HepG2 (cell line): Measurements from ENCODE around the gene TLE1. TPM values are rescaled to one million over a fixed set of nuclear protein-coding genes. Genes with fewer than 3 reads are reported as not detected.

Experiments
- ATAD3A ChIP-seq: sonication (generic); formaldehyde crosslinking; IDR thresholded peaks from 2 replicates; pipeline ENCODE4 v1.4.0; 2020; ENCODE audit warnings: missing genetic modification reagents
- DNMT3B ChIP-seq: conservative IDR thresholded peaks from 2 replicates; pipeline ENCODE4 v1.6.1; 2016; ENCODE audit warnings: missing biosample characterization, control low read depth
- ESRRA ChIP-seq: sonication (generic); formaldehyde crosslinking; IDR thresholded peaks from 2 replicates; pipeline ENCODE4 v1.5.1; 2020; ENCODE audit warnings: mild to moderate bottlenecking, low read depth, missing genetic modification reagents
- MED13 ChIP-seq: sonication (generic); formaldehyde crosslinking; IDR thresholded peaks from 2 replicates; pipeline ENCODE4 v1.5.0; 2020; ENCODE audit warnings: missing genetic modification reagents
- NKX3-1 ChIP-seq: sonication (generic); formaldehyde crosslinking; IDR thresholded peaks from 2 replicates; pipeline ENCODE4 v1.5.0; 2020; ENCODE audit warnings: missing genetic modification reagents
- NONO ChIP-seq, 2 experiments: fragments of 450-650 bp in 1 of 2; sonication (generic) in 1 of 2; formaldehyde crosslinking in 1 of 2; IDR thresholded peaks in 1 of 2; conservative IDR thresholded peaks in 1 of 2; 2 replicates each; pipeline versions ENCODE4 v1.6.1 to v1.8.0; 2017 to 2022; ENCODE audit warnings: mild to moderate bottlenecking in 1 of 2, missing genetic modification reagents in 1 of 2, moderate library complexity in 1 of 2
- REL ChIP-seq: sonication (generic); formaldehyde crosslinking; conservative IDR thresholded peaks from 2 replicates; pipeline ENCODE4 v1.8.0; 2022; ENCODE audit warnings: mild to moderate bottlenecking, missing genetic modification reagents, moderate library complexity
- SRSF9 ChIP-seq: fragments of 200-400 bp; formaldehyde crosslinking; IDR thresholded peaks from 2 replicates; pipeline ENCODE4 v1.6.1; 2018; ENCODE audit warnings: borderline replicate concordance, mild to moderate bottlenecking, low read depth, low read length; ENCODE audit not compliant: insufficient read depth, poor library complexity, severe bottlenecking
- TBX3 ChIP-seq: fragments of 450-650 bp; IDR thresholded peaks from 2 replicates; pipeline ENCODE4 v1.6.1; 2017; ENCODE audit warnings: antibody characterized with exemption, mild to moderate bottlenecking, inconsistent platforms, borderline replicate concordance
- TEAD3 ChIP-seq: optimal IDR thresholded peaks from 2 replicates; pipeline ENCODE3; 2016; ENCODE audit warnings: borderline replicate concordance
- TGIF2 ChIP-seq: IDR thresholded peaks from 2 replicates; pipeline ENCODE4 v1.6.1; 2016; ENCODE audit warnings: control low read depth, missing compliant biosample characterization
- YEATS4 ChIP-seq: sonication (generic); formaldehyde crosslinking; IDR thresholded peaks from 2 replicates; pipeline ENCODE4 v1.4.0; 2020; ENCODE audit warnings: missing genetic modification reagents, borderline replicate concordance
- ZNF543 ChIP-seq: sonication (generic); formaldehyde crosslinking; IDR thresholded peaks from 2 replicates; pipeline ENCODE4 v1.4.0; 2020; ENCODE audit warnings: mild to moderate bottlenecking, missing genetic modification reagents
- ZNF841 ChIP-seq: sonication (generic); formaldehyde crosslinking; IDR thresholded peaks from 2 replicates; pipeline ENCODE4 v1.8.1; 2023; ENCODE audit warnings: missing genetic modification reagents, borderline replicate concordance
- polyA plus RNA-seq, 8 experiments: library from polyadenylated mRNA; depleted of rRNA in 3 of 8; stranded (reverse) in 7 of 8; unstranded in 1 of 8; fragments of >200 nt; fragmentation: Illumina TruSeq in 4 of 8; extraction: Trizol in 4 of 8; gene quantifications; 2 replicates each; pipeline versions ENCODE4 v1.2.1 to v1.2.3, GENCODE V29; 2011 to 2016; ENCODE audit warnings: low read depth in 4 of 8, missing spikeins in 1 of 8, mixed read lengths in 1 of 8; ENCODE audit not compliant: insufficient read depth in 1 of 8
- total RNA-seq, 5 experiments: library from RNA; depleted of rRNA; stranded (reverse); fragments of >200 nt; fragmentation: Illumina TruSeq; extraction: Trizol; gene quantifications; 2 replicates each; pipeline ENCODE4 v1.2.3, GENCODE V29; 2016; ENCODE audit warnings: low read depth in 1 of 5
- TF ChIP-seq, protein P1 (sequence below), 2 experiments: IDR thresholded peaks; 2 replicates each; pipeline ENCODE4 v1.6.1; 2011 to 2012; ENCODE audit warnings: low read length in 2 of 2, borderline replicate concordance in 1 of 2, low read depth in 1 of 2, mild to moderate bottlenecking in 1 of 2, moderate library complexity in 1 of 2
- TF ChIP-seq, protein P2 (sequence below): sonication (generic); formaldehyde crosslinking; IDR thresholded peaks from 2 replicates; pipeline ENCODE4 v1.4.0; 2020; ENCODE audit warnings: missing genetic modification reagents
- TF ChIP-seq, protein P3 (sequence below), 2 experiments: fragments of 450-650 bp in 1 of 2; sonication (generic) in 1 of 2; formaldehyde crosslinking; IDR thresholded peaks; 2 replicates each; pipeline versions ENCODE4 v1.5.0 to v1.8.0; 2020 to 2022; ENCODE audit warnings: mild to moderate bottlenecking in 1 of 2, missing genetic modification reagents in 1 of 2
- TF ChIP-seq, protein P4 (sequence below): sonication (generic); formaldehyde crosslinking; IDR thresholded peaks from 2 replicates; pipeline ENCODE4; 2020; ENCODE audit warnings: missing genetic modification reagents, mild to moderate bottlenecking, borderline replicate concordance

TLE1 gene
- total and polyA plus RNA-seq, 2 of the 13 experiments (the other 11 are each of a cell fraction or from before 2014, with no cell fraction given): 35.9 to 109 TPM

DNA sequence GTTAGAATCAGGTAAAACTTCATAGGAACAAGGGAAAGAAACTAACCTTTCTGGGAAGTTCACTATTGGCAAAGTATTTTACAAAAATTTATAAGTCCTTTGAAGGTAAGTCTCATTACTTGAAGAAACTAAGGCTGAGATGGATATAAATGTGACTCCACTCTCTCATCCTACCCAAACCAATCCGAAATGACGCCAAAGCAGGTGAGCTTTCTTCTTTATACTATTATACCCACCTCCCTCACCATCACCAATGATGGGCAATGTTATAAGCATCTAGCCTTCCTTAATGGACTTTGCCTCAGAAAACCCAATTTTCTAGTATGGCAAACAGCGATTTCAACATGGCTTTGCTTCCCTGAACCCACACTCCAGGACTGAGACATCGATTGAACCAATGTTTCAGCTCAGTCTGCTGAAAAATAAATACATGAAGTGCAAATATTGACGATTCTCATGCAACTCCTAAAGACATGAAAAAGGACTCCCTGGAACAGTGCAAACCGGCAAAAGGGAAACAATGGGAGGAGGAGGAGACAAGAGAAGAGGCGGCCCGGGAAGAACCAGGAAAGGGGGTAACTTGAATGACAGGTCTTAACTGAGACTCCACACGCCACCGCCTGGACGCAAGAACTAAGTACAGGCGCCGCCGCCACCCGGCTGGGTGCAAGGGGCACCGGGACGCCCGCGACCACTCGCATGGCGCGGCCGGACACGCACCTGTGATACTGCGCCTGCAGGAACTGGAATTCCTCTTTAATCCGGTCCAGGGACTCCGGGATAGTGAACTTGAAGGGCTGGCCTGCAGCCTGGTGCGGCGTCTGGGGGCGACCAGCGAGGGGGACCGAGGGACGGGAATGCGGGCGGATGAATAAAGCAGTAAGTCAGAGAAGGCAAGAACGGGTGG is 2.5 kb downstream of the TLE1 start (continued):
- TF ChIP-seq, protein P1, sequence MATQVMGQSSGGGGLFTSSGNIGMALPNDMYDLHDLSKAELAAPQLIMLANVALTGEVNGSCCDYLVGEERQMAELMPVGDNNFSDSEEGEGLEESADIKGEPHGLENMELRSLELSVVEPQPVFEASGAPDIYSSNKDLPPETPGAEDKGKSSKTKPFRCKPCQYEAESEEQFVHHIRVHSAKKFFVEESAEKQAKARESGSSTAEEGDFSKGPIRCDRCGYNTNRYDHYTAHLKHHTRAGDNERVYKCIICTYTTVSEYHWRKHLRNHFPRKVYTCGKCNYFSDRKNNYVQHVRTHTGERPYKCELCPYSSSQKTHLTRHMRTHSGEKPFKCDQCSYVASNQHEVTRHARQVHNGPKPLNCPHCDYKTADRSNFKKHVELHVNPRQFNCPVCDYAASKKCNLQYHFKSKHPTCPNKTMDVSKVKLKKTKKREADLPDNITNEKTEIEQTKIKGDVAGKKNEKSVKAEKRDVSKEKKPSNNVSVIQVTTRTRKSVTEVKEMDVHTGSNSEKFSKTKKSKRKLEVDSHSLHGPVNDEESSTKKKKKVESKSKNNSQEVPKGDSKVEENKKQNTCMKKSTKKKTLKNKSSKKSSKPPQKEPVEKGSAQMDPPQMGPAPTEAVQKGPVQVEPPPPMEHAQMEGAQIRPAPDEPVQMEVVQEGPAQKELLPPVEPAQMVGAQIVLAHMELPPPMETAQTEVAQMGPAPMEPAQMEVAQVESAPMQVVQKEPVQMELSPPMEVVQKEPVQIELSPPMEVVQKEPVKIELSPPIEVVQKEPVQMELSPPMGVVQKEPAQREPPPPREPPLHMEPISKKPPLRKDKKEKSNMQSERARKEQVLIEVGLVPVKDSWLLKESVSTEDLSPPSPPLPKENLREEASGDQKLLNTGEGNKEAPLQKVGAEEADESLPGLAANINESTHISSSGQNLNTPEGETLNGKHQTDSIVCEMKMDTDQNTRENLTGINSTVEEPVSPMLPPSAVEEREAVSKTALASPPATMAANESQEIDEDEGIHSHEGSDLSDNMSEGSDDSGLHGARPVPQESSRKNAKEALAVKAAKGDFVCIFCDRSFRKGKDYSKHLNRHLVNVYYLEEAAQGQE (IDR thresholded peaks at IDR 0.05; ENCODE audit: borderline replicate concordance in 1 of 2, low read depth in 1 of 2, low read length in 2 of 2): peak in 1 of 2 experiments; percentile 64; a peak in 1 of 4 replicates
- TF ChIP-seq NKX3-1 (CRISPR knock-in tag): no peak
- 0 out of 2 replicates have a peak, but pooled peaks have one; percentile 47 for TF ChIP-seq ESRRA (CRISPR knock-in tag)
- TF ChIP-seq TGIF2 (CRISPR knock-in tag): peak; percentile 91; the same call in 1 of the 2 replicates
- TF ChIP-seq TEAD3 (CRISPR knock-in tag): peak; percentile 89
- TF ChIP-seq, protein P2, sequence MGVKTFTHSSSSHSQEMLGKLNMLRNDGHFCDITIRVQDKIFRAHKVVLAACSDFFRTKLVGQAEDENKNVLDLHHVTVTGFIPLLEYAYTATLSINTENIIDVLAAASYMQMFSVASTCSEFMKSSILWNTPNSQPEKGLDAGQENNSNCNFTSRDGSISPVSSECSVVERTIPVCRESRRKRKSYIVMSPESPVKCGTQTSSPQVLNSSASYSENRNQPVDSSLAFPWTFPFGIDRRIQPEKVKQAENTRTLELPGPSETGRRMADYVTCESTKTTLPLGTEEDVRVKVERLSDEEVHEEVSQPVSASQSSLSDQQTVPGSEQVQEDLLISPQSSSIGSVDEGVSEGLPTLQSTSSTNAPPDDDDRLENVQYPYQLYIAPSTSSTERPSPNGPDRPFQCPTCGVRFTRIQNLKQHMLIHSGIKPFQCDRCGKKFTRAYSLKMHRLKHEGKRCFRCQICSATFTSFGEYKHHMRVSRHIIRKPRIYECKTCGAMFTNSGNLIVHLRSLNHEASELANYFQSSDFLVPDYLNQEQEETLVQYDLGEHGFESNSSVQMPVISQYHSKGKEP (CRISPR knock-in tag): no peak
- no peak for TF ChIP-seq ATAD3A (CRISPR knock-in tag)
- TF ChIP-seq, protein P3, sequence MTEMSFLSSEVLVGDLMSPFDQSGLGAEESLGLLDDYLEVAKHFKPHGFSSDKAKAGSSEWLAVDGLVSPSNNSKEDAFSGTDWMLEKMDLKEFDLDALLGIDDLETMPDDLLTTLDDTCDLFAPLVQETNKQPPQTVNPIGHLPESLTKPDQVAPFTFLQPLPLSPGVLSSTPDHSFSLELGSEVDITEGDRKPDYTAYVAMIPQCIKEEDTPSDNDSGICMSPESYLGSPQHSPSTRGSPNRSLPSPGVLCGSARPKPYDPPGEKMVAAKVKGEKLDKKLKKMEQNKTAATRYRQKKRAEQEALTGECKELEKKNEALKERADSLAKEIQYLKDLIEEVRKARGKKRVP (CRISPR knock-in tag; IDR thresholded peaks at IDR 0.05): peak in 1 of 2 experiments; percentile 95; a peak in 2 of 4 replicates
- TF ChIP-seq MED13 (CRISPR knock-in tag): no peak; the same call in 1 of the 2 replicates
- TF ChIP-seq ZNF543: no peak
- no peak for TF ChIP-seq REL (CRISPR knock-in tag)
- peak; percentile 59; the same call in 1 of the 2 replicates for TF ChIP-seq YEATS4 (CRISPR knock-in tag)
- TF ChIP-seq ZNF841 (CRISPR knock-in tag): no peak; the same call in 1 of the 2 replicates
- TF ChIP-seq NONO (IDR thresholded peaks at IDR 0.05): no peak
- TF ChIP-seq NONO (CRISPR knock-in tag; conservative IDR thresholded peaks at IDR 0.05): peak; percentile 93
- 0 out of 2 replicates have a peak, but pooled peaks have one; percentile 27 for TF ChIP-seq DNMT3B (CRISPR knock-in tag)
- peak; percentile 96 for TF ChIP-seq TBX3
- no peak for TF ChIP-seq SRSF9
- TF ChIP-seq, protein P4, sequence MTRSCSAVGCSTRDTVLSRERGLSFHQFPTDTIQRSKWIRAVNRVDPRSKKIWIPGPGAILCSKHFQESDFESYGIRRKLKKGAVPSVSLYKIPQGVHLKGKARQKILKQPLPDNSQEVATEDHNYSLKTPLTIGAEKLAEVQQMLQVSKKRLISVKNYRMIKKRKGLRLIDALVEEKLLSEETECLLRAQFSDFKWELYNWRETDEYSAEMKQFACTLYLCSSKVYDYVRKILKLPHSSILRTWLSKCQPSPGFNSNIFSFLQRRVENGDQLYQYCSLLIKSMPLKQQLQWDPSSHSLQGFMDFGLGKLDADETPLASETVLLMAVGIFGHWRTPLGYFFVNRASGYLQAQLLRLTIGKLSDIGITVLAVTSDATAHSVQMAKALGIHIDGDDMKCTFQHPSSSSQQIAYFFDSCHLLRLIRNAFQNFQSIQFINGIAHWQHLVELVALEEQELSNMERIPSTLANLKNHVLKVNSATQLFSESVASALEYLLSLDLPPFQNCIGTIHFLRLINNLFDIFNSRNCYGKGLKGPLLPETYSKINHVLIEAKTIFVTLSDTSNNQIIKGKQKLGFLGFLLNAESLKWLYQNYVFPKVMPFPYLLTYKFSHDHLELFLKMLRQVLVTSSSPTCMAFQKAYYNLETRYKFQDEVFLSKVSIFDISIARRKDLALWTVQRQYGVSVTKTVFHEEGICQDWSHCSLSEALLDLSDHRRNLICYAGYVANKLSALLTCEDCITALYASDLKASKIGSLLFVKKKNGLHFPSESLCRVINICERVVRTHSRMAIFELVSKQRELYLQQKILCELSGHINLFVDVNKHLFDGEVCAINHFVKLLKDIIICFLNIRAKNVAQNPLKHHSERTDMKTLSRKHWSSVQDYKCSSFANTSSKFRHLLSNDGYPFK (CRISPR knock-in tag): peak; percentile 25; the same call in 1 of the 2 replicates
